ENCODE data around the gene OSBPL5.
"Not testable (repeated sequence)": the region's sequence is repeated elsewhere in the genome, so short reads cannot be mapped to it uniquely, and the experiment has no call there.

OSBPL5 gene

GRCh38 chr11:3080104-3080503 lies 85.0 kb downstream of the OSBPL5 start:
- DNase-seq = no peak

GRCh38 chr11:3077846-3078440 lies 87.2 kb downstream of the OSBPL5 start:
- no peak for DNase-seq

GRCh38 chr11:3077189-3077836 lies 87.8 kb downstream of the OSBPL5 start:
- no peak for DNase-seq

GRCh38 chr11:3074912-3075589 lies 90.1 kb downstream of the OSBPL5 start:
- DNase-seq = no peak

- DNase-seq = no peak
Observed at GRCh38 chr11:3073029-3073435, 92.1 kb downstream of the OSBPL5 start.

GRCh38 chr11:3069425-3069824 lies 95.7 kb downstream of the OSBPL5 start:
- no peak for DNase-seq

GRCh38 chr11:3066308-3066707 lies 98.8 kb downstream of the OSBPL5 start:
- not testable (repeated sequence) for DNase-seq

GRCh38 chr11:3064709-3065108 lies 100.4 kb downstream of the OSBPL5 start:
- DNase-seq = not testable (repeated sequence)

- not testable (repeated sequence) for DNase-seq
Observed at GRCh38 chr11:3063876-3064275, 101.2 kb downstream of the OSBPL5 start.

- DNase-seq = not testable (repeated sequence)
Observed at GRCh38 chr11:3063432-3063831, 101.7 kb downstream of the OSBPL5 start.

- no peak for DNase-seq
Observed at GRCh38 chr11:3060436-3061025, 104.6 kb downstream of the OSBPL5 start.

GRCh38 chr11:3058753-3059664 lies 106.1 kb downstream of the OSBPL5 start:
- DNase-seq = no peak

- DNase-seq = peak; percentile 86 to 93
Observed at GRCh38 chr11:3057069-3057963, 107.8 kb downstream of the OSBPL5 start, which contains the start of gene CARS1. TSS of gene CARS1 (minus strand) at chr11:3057423. CDS start at chr11:3057367, 56 bp downstream.

- no peak for DNase-seq
Observed at GRCh38 chr11:3056296-3057068, 108.6 kb downstream of the OSBPL5 start.

GRCh38 chr11:3055891-3056290 lies 109.2 kb downstream of the OSBPL5 start:
- no peak for DNase-seq

GRCh38 chr11:3052567-3052966 lies 112.5 kb downstream of the OSBPL5 start:
- DNase-seq = no peak

- DNase-seq = no peak
Observed at GRCh38 chr11:3052109-3052479, 113.0 kb downstream of the OSBPL5 start.

GRCh38 chr11:3051196-3052108 lies 113.7 kb downstream of the OSBPL5 start:
- DNase-seq = no peak

- DNase-seq = no peak
Observed at GRCh38 chr11:3050386-3051195, 114.5 kb downstream of the OSBPL5 start.

Measured in NCI-H1930 (cell line).